NCI-H446 (cell line): ENCODE data around the gene F7.
"Not testable (repeated sequence)": the region's sequence is repeated elsewhere in the genome, so short reads cannot be mapped to it uniquely, and the experiment has no call there.

Experiments used
- DNase-seq, 2 experiments: peaks; one replicate each; lab custom pipeline; 2025; lab: John Stamatoyannopoulos, UW

The F7 gene

DNA sequence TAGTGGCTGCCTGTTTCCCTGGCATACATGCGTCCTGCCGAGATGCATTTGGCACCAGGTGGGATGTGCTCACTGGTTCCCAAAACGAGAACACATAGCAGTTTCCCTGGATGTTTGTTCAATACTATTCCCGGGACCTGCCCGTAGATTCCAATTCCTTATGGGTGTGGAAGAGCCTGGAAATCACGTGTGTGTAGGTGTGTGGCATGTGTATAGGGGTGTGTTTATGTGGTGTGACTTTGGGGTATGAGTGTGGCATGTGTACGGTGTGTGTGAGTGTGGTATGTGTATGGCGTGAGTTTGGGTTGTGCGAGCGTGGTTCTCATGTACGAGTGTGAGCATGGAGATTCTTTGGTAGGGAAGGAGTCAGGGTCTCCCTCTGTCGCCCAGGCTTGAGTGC, 2.9 kb upstream of the F7 start:
- DNase-seq, result no peak

DNA sequence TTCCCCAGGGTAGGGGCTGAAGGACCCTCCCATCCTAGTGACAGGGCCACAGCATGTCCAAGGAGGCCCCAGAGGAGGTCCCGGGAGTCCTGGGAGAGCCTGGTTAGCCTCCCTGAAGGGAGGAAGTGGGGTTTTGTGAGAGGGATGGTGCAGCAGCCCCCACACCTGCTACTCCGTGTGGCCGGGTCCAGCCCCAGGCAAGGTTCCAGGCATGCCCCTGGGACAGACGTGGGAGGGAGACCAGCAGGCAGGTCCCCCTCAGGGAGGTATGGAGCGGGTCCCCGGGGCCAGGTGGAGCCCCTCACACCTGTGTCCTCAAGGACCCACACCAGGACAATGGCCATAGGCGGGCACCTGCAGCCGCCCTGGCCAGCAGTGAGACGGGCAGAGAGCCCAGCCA, 1.9 kb upstream of the F7 start:
- DNase-seq, result no peak

DNA sequence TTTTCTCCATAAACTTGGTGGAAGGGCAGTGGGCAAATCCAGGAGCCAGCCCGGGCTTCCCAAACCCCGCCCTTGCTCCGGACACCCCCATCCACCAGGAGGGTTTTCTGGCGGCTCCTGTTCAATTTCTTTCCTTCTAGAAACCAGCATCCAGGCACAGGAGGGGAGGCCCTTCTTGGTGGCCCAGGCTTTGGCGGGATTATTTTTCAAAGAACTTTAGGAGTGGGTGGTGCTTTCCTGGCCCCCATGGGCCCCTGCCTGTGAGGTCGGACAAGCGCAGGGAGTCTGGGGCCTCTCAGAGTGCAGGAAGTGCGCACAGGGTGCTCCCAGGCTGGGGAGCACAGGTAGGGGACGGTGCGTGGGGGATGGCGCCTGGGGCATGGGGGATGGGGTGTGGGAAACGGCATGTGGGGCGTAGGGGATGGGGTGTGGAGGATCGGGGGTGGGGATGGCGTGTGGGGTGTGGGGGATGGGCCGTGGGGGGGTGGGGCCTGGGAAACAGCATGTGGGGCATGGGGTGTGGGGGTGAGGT, 396 bp downstream of the F7 start:
- no peak for DNase-seq

DNA sequence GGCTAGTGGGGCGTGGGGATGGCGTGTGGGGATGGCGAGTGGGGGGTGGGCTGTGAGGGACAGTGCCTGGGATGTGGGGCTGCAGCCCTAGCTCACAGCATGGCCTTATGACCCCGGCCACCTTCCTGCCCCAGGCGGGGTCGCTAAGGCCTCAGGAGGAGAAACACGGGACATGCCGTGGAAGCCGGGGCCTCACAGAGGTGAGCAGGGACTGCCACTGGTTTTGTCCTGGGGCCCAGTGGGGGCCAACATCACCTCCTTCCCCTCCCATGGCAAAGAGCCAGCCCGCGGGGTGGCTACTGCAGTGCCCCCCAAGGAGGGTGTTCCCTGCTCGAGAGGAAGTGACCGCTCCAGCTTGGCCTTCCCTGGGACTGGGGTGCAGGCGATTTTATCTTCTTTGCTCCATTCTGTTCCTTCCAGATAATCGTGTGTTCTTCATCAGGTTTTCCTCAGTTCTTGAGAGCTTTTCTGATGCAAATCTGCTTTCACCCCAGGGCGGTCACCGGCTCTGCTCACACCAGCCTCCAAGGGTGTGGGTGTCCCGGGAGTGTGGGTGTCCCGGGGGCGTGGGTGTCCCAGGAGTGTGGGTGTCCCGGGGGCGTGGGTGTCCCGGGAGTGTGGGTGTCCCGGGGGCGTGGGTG, 1.2 kb downstream of the F7 start:
- DNase-seq, result no peak

DNA sequence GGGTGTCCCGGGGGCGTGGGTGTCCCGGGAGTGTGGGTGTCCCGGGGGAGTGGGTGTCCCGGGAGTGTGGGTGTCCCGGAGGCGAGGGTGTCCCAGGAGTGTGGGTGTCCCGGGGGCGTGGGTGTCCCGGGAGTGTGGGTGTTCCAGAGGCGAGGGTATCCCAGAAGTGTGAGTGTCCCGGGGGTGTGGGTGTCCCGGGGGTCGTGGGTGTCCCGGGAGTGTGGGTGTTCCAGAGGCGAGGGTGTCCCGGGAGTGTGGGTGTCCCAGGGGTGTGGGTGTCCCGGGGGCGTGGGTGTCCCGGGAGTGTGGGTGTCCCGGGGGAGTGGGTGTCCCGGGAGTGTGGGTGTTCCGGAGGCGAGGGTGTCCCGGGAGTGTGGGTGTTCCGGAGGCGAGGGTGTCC, 2.9 kb downstream of the F7 start:
- DNase-seq, result not testable (repeated sequence)

DNA sequence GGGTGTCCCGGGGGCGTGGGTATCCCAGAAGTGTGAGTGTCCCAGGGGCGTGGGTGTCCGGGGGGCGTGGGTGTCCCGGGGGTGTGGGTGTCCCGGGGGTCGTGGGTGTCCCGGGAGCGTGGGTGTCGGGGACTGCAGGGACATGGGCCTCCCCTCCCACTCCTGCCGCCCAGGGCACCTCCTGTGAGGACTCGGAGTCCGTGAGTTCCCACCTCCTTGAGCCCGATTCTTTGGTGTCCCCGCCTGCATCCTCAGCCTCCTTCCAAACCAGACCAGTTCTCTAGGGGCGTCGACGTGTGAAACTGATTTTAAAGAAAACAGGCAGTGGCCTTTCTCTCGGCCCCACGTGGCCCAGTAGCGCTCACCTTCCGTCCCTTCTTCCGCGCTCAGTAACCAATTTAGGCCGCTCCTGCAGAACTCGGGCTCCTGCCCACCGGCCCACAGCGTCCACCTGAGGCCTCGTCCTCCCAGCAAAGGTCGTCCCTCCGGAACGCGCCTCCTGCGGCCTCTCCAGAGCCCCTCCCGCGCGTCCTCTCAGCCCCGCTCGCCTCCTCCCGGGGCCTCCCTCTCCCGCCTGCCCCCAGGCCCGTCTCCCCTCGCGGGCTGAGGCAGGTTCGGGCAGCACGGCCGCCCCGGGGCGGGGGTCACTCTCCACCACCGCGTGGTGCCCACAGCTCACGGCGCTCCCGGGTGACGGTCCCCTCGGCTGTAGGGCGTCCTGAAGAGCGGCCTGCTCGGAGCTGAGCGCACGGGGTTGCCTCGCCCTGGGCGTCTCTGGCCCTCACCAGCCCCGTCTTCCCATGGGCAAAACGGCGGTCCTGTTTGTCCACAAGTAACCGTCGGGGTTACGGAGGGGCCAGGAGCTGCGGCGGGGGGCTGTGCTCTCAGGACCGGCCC, 3.8 kb downstream of the F7 start:
- DNase-seq, result no peak

DNA sequence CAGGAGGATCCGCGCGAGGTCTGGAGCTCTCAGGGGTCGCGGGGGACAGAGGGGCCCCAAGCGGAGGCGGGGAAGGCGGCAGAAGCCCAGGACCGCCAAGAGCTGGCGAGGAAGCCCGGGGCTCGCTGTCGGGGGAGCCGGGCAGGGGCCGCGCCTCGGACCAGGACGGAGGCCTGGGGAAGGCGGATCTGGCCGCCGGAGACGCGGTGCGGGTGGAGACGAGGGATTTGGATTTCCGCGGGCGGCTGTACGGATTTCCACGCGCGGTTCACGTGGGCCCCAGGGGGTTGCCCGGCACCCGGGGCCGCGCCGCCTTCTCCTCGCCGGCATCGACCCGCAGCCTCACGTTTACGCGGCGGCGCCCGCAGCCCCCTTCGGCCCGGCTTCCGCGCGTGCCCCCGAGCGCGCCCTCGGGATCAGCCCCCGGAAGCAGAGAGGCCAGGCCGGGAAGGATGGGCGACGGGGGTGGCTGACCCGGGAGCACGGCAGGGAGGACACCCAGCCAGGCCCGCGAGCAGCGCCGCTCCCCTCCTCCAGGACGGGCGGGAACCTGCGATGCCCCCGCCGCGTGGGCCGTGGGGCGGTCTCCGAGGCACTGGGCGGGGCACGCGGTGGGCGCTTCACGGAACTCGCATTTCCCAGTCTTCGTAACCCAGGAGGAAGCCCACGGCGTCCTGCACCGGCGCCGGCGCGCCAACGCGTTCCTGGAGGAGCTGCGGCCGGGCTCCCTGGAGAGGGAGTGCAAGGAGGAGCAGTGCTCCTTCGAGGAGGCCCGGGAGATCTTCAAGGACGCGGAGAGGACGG, 4.7 kb downstream of the F7 start:
- no peak for DNase-seq

DNA sequence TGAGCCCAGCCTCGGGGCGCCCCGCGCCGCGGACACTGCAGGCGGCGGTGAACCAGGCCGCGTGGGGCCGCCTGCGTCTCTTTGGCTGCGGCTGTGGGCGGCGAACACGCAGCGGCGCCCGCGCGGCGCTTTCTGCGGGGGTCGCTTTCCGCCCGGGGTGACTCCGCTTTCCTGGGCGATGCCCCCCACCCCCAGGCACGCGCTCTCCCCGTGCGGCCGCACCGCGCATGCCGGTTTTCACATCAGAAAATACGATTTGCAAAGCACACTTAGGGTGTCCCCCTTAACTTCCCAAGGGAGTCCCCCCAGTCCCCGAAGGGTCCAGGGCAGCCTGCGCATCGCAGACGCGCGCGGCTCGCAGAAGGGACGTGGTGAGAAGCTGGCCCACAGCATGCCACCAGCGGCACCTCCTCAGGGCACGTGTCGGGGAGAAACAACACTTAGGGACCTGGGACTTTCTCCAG, 5.3 kb downstream of the F7 start:
- DNase-seq, result no peak

DNA sequence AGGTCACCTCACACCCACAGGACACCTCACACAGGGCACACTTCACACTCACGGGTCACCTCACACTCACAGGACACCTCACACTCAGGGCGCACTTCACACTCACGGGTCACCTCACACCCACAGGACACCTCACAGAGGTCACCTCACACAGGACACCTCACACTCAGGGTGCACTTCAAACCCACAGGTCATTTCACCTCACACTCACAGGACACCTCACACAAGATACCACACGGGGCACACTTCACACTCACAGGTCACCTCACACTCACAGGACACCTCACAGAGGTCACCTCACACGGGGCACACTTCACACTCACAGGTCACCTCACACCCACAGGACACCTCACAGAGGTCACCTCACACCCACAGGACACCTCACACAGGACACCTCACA, 6.2 kb downstream of the F7 start:
- not testable (repeated sequence) for DNase-seq

DNA sequence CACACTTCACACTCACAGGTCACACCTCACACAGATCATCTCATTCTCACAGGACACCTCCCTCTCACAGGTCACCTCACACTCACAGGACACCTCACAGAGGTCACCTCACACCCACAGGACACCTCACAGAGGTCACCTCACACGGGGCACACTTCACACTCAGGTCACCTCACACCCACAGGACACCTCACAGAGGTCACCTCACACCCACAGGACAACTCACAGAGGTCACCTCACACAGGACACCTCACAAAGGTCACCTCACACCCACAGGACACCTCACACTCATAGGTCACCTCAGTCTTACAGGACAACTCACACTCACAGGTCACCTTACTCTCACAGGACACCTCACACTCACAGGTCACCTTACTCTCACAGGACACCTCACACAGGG, 6.9 kb downstream of the F7 start:
- not testable (repeated sequence) for DNase-seq

DNA sequence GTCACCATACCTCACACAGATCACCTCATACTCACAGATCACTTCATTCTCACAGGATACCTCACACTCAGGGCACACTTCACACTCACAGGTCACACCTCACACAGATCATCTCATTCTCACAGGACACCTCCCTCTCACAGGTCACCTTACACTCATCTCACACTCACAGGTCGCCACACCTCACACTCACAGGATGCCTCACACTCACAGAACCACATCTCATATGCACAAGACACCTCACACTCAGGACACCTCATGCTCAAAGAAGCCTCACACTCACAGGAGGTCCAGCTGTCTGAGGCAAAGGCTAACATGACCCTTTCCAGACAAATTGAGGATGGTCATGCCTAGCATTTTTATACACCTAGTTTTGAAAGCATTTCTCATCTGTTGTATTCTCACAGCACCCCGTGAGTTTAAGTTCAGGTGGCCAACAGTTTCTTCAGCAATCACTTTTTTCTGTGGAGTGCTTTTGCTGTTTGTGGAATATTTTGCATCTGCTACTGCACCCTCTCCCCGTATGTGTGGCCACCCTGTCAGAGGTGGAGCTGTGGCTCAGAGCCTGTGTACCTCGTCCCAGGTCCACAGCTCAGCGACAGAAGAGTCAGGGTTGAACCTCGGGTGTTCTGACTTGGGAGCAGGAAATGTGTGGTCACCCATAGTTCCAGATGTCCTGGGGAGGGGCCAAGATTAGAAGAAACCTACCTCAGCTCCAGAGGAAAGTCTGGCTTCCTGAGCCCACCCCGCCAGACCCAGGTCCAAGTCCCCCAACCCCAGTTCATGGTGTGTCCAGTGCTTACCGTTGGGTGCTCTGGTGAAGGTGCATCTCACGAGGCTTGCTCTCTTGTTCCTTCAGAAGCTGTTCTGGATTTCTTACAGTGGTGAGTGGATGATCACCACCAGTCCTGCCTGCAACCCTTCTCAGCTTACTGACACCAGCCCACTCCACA, 7.6 kb downstream of the F7 start:
- no peak for DNase-seq

DNA sequence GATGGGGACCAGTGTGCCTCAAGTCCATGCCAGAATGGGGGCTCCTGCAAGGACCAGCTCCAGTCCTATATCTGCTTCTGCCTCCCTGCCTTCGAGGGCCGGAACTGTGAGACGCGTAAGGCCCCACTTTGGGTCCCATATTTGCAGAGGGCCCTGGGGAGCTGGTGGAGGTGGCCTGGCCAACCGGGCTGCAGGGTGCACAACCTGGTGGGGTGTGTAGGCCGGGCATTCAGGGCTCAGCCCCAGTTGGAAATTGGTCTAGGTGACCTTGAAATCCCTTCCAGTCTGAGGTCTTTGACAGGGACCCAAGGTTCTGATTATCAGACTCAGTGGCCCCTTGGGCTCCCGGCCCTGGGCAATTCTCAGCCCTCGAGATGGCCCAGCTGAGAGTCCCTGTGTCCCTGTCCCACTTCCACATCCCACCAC, 8.3 kb downstream of the F7 start:
- DNase-seq, result no peak

DNA sequence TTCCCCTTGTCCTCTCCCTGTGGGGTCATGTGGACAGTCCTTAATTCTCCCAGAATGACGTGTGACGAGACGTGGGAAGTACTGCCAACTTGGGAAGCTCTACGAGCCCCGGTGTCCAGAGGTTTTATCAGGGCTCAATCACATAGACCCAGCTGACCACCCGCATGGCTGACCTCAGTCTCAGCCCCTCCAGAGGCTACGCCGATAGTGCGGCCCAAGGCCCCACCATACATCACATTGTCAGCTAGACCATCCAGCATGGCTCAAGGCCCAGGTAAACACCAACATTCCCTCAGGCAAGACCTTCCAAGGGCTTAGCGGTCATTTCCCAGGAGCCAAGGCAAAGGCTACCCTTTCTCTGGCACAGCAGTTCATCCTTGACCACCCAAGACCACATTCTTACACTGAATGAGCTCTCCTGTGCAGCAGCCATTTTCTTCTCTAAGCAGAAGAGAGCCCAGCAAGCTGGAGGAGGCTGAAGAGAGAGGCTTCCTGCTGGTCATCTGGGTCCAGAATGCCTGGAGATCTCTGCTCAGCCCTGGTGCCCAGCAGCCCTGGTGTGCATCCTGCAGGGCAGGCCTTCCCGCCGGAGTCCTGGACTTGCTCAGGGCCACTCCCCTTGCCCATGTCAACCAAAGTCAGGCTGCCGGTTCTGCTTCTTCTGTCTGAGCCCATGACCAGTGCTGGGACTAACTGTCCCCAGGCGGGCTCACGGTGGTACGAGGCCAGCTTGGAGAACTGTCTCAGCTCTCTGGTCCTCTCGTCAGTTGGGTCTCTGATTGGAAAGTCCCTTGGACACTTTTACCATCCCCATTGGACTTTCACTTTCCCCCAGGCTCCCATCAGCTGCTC, 9.1 kb downstream of the F7 start:
- no peak for DNase-seq

DNA sequence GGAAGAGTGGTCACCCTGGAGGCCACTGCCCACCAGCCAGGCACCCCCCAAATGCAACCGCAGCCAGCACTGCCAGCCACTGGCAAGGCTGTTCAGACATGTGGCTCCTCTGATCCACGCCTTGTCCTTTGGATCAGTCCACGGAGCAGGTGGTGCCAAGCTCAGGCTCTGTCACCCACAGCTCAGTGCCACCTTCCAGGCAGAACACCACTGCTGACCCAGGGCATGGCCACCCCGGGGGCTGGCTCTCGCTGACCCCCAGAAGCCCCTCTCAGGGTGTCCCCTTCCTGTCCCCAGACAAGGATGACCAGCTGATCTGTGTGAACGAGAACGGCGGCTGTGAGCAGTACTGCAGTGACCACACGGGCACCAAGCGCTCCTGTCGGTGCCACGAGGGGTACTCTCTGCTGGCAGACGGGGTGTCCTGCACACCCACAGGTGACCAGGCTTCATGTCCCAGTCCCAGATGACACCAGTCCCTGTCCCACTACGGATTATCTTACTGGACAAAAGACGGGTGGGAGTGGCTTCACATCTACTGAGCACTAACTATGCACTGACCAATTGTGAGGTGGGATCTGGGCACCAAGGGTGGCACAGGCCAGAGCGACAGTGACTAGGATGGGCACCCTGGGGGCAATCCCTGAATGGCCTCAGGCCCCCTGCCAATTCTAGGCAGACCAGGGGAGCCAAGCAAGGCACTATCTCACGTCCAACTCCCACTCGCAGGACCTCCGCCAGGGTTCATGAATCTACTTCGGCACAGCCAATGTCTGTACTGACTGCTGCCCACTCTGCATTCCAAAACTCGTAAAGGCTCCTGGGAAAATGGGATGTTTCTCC, 10.0 kb downstream of the F7 start:
- DNase-seq, result no peak

DNA sequence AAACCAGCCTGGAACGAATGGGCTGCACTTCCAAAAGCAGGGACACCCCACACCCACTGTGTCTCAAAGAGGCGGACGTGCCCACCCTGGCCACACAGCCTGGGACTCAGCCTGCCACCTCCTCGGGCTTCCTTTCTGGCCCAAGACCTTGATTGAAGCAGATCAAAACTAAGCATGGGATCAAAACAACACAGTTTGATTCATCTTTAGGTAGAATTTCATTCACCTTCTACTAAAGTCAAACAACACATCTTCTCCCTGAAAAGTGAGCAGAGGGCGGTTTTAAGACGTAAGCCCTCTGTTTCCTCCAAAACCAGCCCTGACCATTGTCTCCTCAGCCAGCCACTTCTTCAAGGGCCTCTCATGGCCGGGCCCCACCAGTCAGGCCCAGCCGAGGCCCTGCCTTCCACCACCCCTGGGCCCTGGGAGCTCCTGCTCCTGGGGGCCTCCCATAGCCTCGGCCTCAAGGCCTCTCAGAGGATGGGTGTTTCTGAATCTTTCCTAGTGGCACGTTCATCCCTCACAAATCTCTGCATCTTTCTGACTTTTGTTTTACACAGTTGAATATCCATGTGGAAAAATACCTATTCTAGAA, 10.7 kb downstream of the F7 start:
- no peak for DNase-seq

DNA sequence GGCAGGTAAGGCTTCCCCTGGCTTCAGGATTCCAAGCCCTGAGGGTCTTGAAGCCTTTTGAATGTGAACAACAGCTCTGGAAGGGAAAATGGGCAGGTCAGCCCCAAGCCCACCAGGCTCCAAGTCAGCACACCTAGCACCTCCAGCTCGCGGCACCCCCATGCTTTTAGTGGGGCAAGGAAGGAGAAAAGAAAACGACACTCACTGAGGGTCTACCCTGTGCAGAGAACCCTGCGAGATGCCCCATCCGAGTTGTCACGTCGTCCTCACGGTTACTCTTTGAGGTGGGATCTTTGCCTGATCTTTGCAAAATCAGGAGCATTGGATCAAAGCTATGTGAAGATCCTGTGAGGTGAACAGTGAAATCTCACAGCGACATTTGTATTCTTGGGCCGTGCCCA, 11.3 kb downstream of the F7 start:
- DNase-seq, result no peak

DNA sequence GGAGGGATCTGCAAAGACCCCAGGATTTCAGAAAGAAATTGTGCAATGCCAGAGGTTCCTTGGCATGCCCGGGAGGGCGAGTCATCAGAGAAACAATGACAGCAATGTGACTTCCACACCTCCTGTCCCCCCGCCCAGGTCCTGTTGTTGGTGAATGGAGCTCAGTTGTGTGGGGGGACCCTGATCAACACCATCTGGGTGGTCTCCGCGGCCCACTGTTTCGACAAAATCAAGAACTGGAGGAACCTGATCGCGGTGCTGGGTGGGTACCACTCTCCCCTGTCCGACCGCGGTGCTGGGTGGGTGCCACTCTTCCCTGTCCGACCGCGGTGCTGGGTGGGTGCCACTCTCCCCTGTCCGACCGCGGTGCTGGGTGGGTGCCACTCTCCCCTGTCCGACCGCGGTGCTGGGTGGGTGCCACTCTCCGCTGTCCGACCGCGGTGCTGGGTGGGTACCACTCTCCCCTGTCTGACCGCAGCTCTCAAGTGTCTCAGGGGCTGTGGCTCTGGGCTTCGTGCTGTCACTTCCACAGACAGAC, 11.8 kb downstream of the F7 start:
- DNase-seq, result no peak

DNA sequence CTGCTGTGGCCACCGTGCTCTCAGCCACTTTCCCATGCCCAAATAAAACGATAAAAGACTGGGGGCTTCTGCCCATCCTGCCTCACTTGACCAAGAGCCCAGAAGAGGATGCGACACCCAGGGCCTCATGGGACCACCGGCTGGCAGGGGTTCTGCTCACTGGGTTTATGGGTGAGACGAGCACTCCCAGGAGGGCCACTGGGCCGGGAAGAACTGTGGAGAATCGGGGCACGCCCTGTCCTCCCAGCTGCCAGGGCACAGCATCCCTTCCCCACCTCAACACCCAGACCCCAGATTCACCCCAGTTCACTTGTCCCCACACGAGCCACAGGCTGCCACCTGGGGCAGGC, 12.3 kb downstream of the F7 start:
- no peak for DNase-seq
